Spinal cord (tissue), 10 donors: ENCODE measurements around the gene ZNF700. TPM values are rescaled to one million over a fixed set of nuclear protein-coding genes. Genes with fewer than 3 reads are reported as not detected.

Source experiments
- DNase-seq, 6 donors: peaks; one replicate each; pipeline versions ENCODE4 v3.0.0 to v3.0.0-alpha.2; 2013 to 2015; ENCODE audit warnings: low spot score in 6 of 6, low read depth in 4 of 6
- H3K27ac ChIP-seq: one replicate; pipeline ENCODE4 v1.5.1; 2013; ENCODE audit warnings: low read depth, low read length, control low read depth
- H3K27me3 ChIP-seq: one replicate; pipeline ENCODE4 v1.6.1; 2013; ENCODE audit warnings: low read length; ENCODE audit not compliant: control insufficient read depth, insufficient read depth
- H3K36me3 ChIP-seq: one replicate; pipeline ENCODE4 v1.6.1; 2013; ENCODE audit warnings: low read length; ENCODE audit not compliant: control insufficient read depth, insufficient read depth
- H3K4me1 ChIP-seq: one replicate; pipeline ENCODE4 v1.6.1; 2013; ENCODE audit warnings: low read length; ENCODE audit not compliant: control insufficient read depth, insufficient read depth
- H3K4me3 ChIP-seq: one replicate; pipeline ENCODE4 v1.5.1; 2013; ENCODE audit warnings: low read depth, low read length, control low read depth
- H3K9me3 ChIP-seq: one replicate; pipeline ENCODE4 v1.6.1; 2013; ENCODE audit warnings: low read length; ENCODE audit not compliant: control insufficient read depth, insufficient read depth
- whole genome bisulfite sequencing: methylation state at CpG from one replicate; pipeline ENCODE4 v1.1.5; 2013; ENCODE audit warnings: missing lambda C conversion rate; ENCODE audit not compliant: insufficient coverage; 5-methylcytosine and 5-hydroxymethylcytosine counted together
- polyA plus RNA-seq, 2 donors: library from polyadenylated mRNA; unstranded; fragments of 120-200 nt; gene quantifications; one replicate each; pipeline ENCODE4 v1.2.1, GENCODE V29; 2013; ENCODE audit not compliant: insufficient read length in 2 of 2
- total RNA-seq, 2 donors: library from RNA; depleted of rRNA in 1 of 2; stranded (reverse); fragments of 120-200 nt in 1 of 2; fragments of >200 nt in 1 of 2; gene quantifications; one replicate each; pipeline versions ENCODE4 v1.2.3 to v1.2.4, GENCODE V29; 2013 to 2014
- donor health status: healthy.

Gene ZNF700
- total and polyA plus RNA-seq, 4 donors = 10.9 to 22.2 (median 14.1) TPM

- H3K4me3 ChIP-seq = no peak overlapping the region
- WGBS = 30% methylated on average over 23 of the region's 26 CpGs
- H3K27ac ChIP-seq = peak overlapping the region; percentile 94
- H3K27me3 ChIP-seq = no peaks in the 10 kb centered on the region
- peaks cover 18% of the 10 kb centered on the region for H3K4me1 ChIP-seq
- peak in 4 of 6 donors; percentile 36 to 94 (median 84) for DNase-seq
- H3K36me3 ChIP-seq = no peaks in the 10 kb centered on the region
- no peaks in the 10 kb centered on the region for H3K9me3 ChIP-seq
These were observed 38.9 kb downstream of the ZNF700 start for GRCh38 chr19:11963566-11964355.

- Histone ChIP-seq H3K9me3 (no peaks in the 10 kb centered on the region), H3K27me3 (no peaks in the 10 kb centered on the region), H3K4me3 (peak overlapping the region; percentile 64), H3K4me1 (peaks cover 18% of the 10 kb centered on the region), H3K27ac (peak overlapping the region; percentile 94), H3K36me3 (no peaks in the 10 kb centered on the region)
- no peak for DNase-seq
- 1% methylated on average over 6 of the region's 8 CpGs for WGBS
These were observed 39.6 kb downstream of the ZNF700 start for GRCh38 chr19:11964496-11964857.

- Histone ChIP-seq H3K36me3 (no peaks in the 10 kb centered on the region), H3K4me1 (peaks cover 18% of the 10 kb centered on the region), H3K27ac (peak within 1 kb of the TSS; percentile 94), H3K27me3 (no peaks in the 10 kb centered on the region), H3K4me3 (peak within 1 kb of the TSS; percentile 64), H3K9me3 (no peaks in the 10 kb centered on the region)
- 0% methylated on average over 42 of the region's 47 CpGs for WGBS
- peak; percentile 79 to 97 (median 86) for DNase-seq
These were observed 40.1 kb downstream of the ZNF700 start, which contains the start of gene ZNF763 for GRCh38 chr19:11964858-11965645. ZNF763 (plus strand) TSS chr19:11965040; CDS start chr19:11965209, 169 bp downstream.

GRCh38 chr19:11970174-11970573 is 45.3 kb downstream of the ZNF700 start:
- DNase-seq = no peak
- no peaks in the 10 kb centered on the region for H3K9me3 ChIP-seq
- no peaks in the 10 kb centered on the region for H3K36me3 ChIP-seq
- H3K4me1 ChIP-seq = peaks cover 3% of the 10 kb centered on the region
- no peaks in the 10 kb centered on the region for H3K27me3 ChIP-seq
- WGBS = no CpG with 5 or more reads among the region's 1 CpG
- no peak overlapping the region for H3K27ac ChIP-seq
- H3K4me3 ChIP-seq = no peak overlapping the region

GRCh38 chr19:11971041-11971440 is 46.1 kb downstream of the ZNF700 start:
- H3K27me3 ChIP-seq = no peaks in the 10 kb centered on the region
- H3K36me3 ChIP-seq = no peaks in the 10 kb centered on the region
- no peak overlapping the region for H3K4me3 ChIP-seq
- H3K27ac ChIP-seq = no peak overlapping the region
- no peaks in the 10 kb centered on the region for H3K9me3 ChIP-seq
- H3K4me1 ChIP-seq = no peaks in the 10 kb centered on the region
- no peak for DNase-seq
- WGBS = no CpG with 5 or more reads among the region's 2 CpGs

- Histone ChIP-seq H3K36me3 (no peaks in the 10 kb centered on the region), H3K9me3 (no peaks in the 10 kb centered on the region), H3K4me1 (no peaks in the 10 kb centered on the region), H3K27ac (no peak overlapping the region), H3K4me3 (no peak overlapping the region), H3K27me3 (no peaks in the 10 kb centered on the region)
- 80% methylated on average over 1 of the region's 5 CpGs for WGBS
- DNase-seq = no peak
These were observed 48.3 kb downstream of the ZNF700 start for GRCh38 chr19:11973019-11973810.

- H3K9me3 ChIP-seq = peaks cover 13% of the 10 kb centered on the region
These were observed 53.7 kb downstream of the ZNF700 start for GRCh38 chr19:11978492-11979100.

GRCh38 chr19:11979527-11979926 is 54.6 kb downstream of the ZNF700 start:
- Histone ChIP-seq H3K9me3 (peaks cover 13% of the 10 kb centered on the region), H3K36me3 (no peaks in the 10 kb centered on the region), H3K4me1 (no peaks in the 10 kb centered on the region), H3K27ac (no peak overlapping the region), H3K27me3 (no peaks in the 10 kb centered on the region), H3K4me3 (no peak overlapping the region)
- WGBS = 84% methylated on average over 2 of the region's 4 CpGs
- DNase-seq = no peak

More at GRCh38 chr19:11978492-11979100, 53.7 kb downstream of the ZNF700 start:
- Histone ChIP-seq H3K36me3 (no peaks in the 10 kb centered on the region), H3K27ac (no peak overlapping the region), H3K27me3 (no peaks in the 10 kb centered on the region), H3K4me3 (no peak overlapping the region), H3K4me1 (no peaks in the 10 kb centered on the region)
- DNase-seq = no peak
- WGBS = no CpG with 5 or more reads among the region's 9 CpGs

- H3K4me1 ChIP-seq = no peaks in the 10 kb centered on the region
- WGBS = 77% methylated on average over 1 of the region's 4 CpGs
- peaks cover 13% of the 10 kb centered on the region for H3K9me3 ChIP-seq
- no peaks in the 10 kb centered on the region for H3K36me3 ChIP-seq
- no peak overlapping the region for H3K27ac ChIP-seq
- no peak for DNase-seq
- no peaks in the 10 kb centered on the region for H3K27me3 ChIP-seq
- H3K4me3 ChIP-seq = no peak overlapping the region
These were observed 57.6 kb downstream of the ZNF700 start for GRCh38 chr19:11982526-11982925.
